A549 (cell line): ENCODE data around the gene UQCC3. TPM values are rescaled to one million over a fixed set of nuclear protein-coding genes. Genes with fewer than 3 reads are reported as not detected.

ENCODE experiments used
- ATAC-seq, 2 experiments: fragments of 200-7000 bp in 1 of 2; fragments of >200 bp in 1 of 2; cut with Nextera tagmentation in 1 of 2; cut with Tn5 transposase in 1 of 2; 3 replicates each; pipeline versions ENCODE4 v1.8.0 to v1.9.1; 2018 to 2020; ENCODE audit warnings: mild to moderate bottlenecking in 1 of 2, moderate library complexity in 1 of 2
- CTCF ChIA-PET: fragments of 300-600 bp; sonication (Branson Sonifier 250); formaldehyde crosslinking; extraction: SDS; loops from one replicate; lab custom pipeline; 2021; ENCODE audit warnings: antibody characterized with exemption, inconsistent platforms; lab: Yijun Ruan, JAX
- POLR2A ChIA-PET: fragments of 350-600 bp; formaldehyde crosslinking; extraction: SDS; loops from one replicate; lab custom pipeline; 2021; ENCODE audit warnings: antibody characterized with exemption, inconsistent platforms; lab: Yijun Ruan, JAX
- DNase-seq, 2 experiments: peaks; one replicate each; pipeline versions ENCODE4 v3.0.0 to v3.0.0-alpha.2; 2011 to 2016; ENCODE audit warnings: low read depth in 1 of 2, low spot score in 1 of 2
- FAIRE-seq: peaks from 2 replicates; lab custom pipeline; 2011; peaks lifted over from hg19 to GRCh38; lab: Jason Lieb, UNC
- H3K27ac ChIP-seq, 2 experiments: fragments of >200 bp; sonication (Bioruptor Twin); formaldehyde crosslinking; 3 replicates each; pipeline ENCODE4 v1.5.1; 2016 to 2017
- H3K4me1 ChIP-seq: fragments of >200 bp; sonication (Bioruptor Twin); formaldehyde crosslinking; 3 replicates; pipeline ENCODE4 v1.6.1; 2016
- H3K4me2 ChIP-seq: fragments of >200 bp; sonication (Bioruptor Twin); formaldehyde crosslinking; 3 replicates; pipeline ENCODE4 v1.6.1; 2016
- H3K4me3 ChIP-seq: fragments of >200 bp; sonication (Bioruptor Twin); formaldehyde crosslinking; 3 replicates; pipeline ENCODE4 v1.5.1; 2016
- H3K9me3 ChIP-seq: fragments of >200 bp; sonication (Bioruptor Twin); formaldehyde crosslinking; 3 replicates; pipeline ENCODE4 v1.6.1; 2016
- ATOH8 ChIP-seq: fragments of 250-450 bp; sonication (Bioruptor Pico); IDR thresholded peaks from 2 replicates; pipeline ENCODE4 v1.5.0; 2020; ENCODE audit warnings: low read depth, mild to moderate bottlenecking, moderate library complexity
- CBX8 ChIP-seq: fragments of 200-600 bp; sonication (generic); IDR thresholded peaks from 2 replicates; pipeline ENCODE4 v1.6.1; 2016
- CEBPB ChIP-seq, 2 experiments: fragments of >200 bp in 1 of 2; sonication (Bioruptor Twin) in 1 of 2; formaldehyde crosslinking in 1 of 2; IDR thresholded peaks; 2 replicates each; pipeline ENCODE4 v1.6.1; 2012 to 2016
- CHD4 ChIP-seq: fragments of 200-600 bp; sonication (generic); IDR thresholded peaks from 2 replicates; pipeline ENCODE4 v1.6.1; 2016; ENCODE audit warnings: antibody characterized with exemption, mild to moderate bottlenecking, borderline replicate concordance
- EHMT2 ChIP-seq: fragments of 200-600 bp; sonication (generic); IDR thresholded peaks from 2 replicates; pipeline ENCODE4 v1.6.1; 2016; ENCODE audit warnings: antibody characterized with exemption, low read depth, mild to moderate bottlenecking, moderate library complexity
- HMGXB4 ChIP-seq: fragments of 250-450 bp; sonication (Bioruptor Pico); IDR thresholded peaks from 2 replicates; pipeline ENCODE4 v1.5.0; 2021; ENCODE audit warnings: mild to moderate bottlenecking, moderate library complexity, borderline replicate concordance
- HOXB13 ChIP-seq: fragments of 250-450 bp; sonication (Bioruptor Pico); IDR thresholded peaks from 2 replicates; pipeline ENCODE4 v1.5.0; 2020; ENCODE audit warnings: low read depth, mild to moderate bottlenecking, moderate library complexity
- HOXB5 ChIP-seq: fragments of 250-450 bp; sonication (Bioruptor Pico); IDR thresholded peaks from 2 replicates; pipeline ENCODE4 v1.5.0; 2020; ENCODE audit warnings: mild to moderate bottlenecking, moderate library complexity
- JUN ChIP-seq, 2 experiments: fragments of >200 bp; sonication (Bioruptor Twin); formaldehyde crosslinking; IDR thresholded peaks; 2 replicates in 1 of 2; 3 replicates in 1 of 2; pipeline ENCODE4 v1.6.1; 2016 to 2017
- MAX ChIP-seq: IDR thresholded peaks from 2 replicates; pipeline ENCODE4 v1.6.1; 2012
- NFE2L2 ChIP-seq: fragments of 150-350 bp; conservative IDR thresholded peaks from 2 replicates; pipeline ENCODE4 v1.6.1; 2014; ENCODE audit warnings: low read length
- NR3C1 ChIP-seq: fragments of >200 bp; sonication (Bioruptor Twin); formaldehyde crosslinking; IDR thresholded peaks from 3 replicates; pipeline ENCODE4 v1.6.1; 2017
- PBX3 ChIP-seq: IDR thresholded peaks from 2 replicates; pipeline ENCODE4 v1.6.1; 2012
- POLR2A ChIP-seq: IDR thresholded peaks from 2 replicates; pipeline ENCODE4 v1.6.1; 2012; ENCODE audit warnings: mild to moderate bottlenecking, low read length
- REST ChIP-seq: fragments of 200-600 bp; sonication (generic); IDR thresholded peaks from 2 replicates; pipeline ENCODE4 v1.6.1; 2016; ENCODE audit warnings: antibody characterized with exemption, mild to moderate bottlenecking, moderate library complexity
- RFX5 ChIP-seq: fragments of 450-650 bp; IDR thresholded peaks from 2 replicates; pipeline ENCODE4 v1.7.1; 2014; ENCODE audit warnings: antibody characterized with exemption, mild to moderate bottlenecking, moderate library complexity
- SREBF2 ChIP-seq: fragments of 450-650 bp; IDR thresholded peaks from 2 replicates; pipeline ENCODE4 v1.6.1; 2014; ENCODE audit warnings: mild to moderate bottlenecking, moderate library complexity
- TP53 ChIP-seq: fragments of 250-450 bp; sonication (Bioruptor Pico); IDR thresholded peaks from 2 replicates; pipeline ENCODE4 v1.5.0; 2021; ENCODE audit warnings: mild to moderate bottlenecking, moderate library complexity
- ZC3H11A ChIP-seq: fragments of 450-650 bp; IDR thresholded peaks from 2 replicates; pipeline ENCODE4 v1.6.1; 2014; ENCODE audit warnings: antibody characterized with exemption, mild to moderate bottlenecking
- ZNF302 ChIP-seq: fragments of 250-450 bp; sonication (Bioruptor Pico); IDR thresholded peaks from 2 replicates; pipeline ENCODE4 v1.9.0; 2021; ENCODE audit warnings: inconsistent platforms, mild to moderate bottlenecking, moderate library complexity
- WGBS: methylation state at CpG from one replicate; pipeline ENCODE4 v1.1.6; 2017; ENCODE audit errors: missing lambda C conversion rate; 5-methylcytosine and 5-hydroxymethylcytosine counted together
- polyA plus RNA-seq, 4 experiments: library from polyadenylated mRNA; depleted of rRNA in 3 of 4; stranded (reverse); fragments of >200 nt; fragmentation: RNase III in 1 of 4; extraction: RNeasy Plus Mini Kit Qiagen cat#74134 plus additional on column Dnase treatment in 1 of 4; gene quantifications; 2 replicates in 3 of 4; 3 replicates in 1 of 4; pipeline ENCODE4 v1.2.3, GENCODE V29; 2011 to 2017

UQCC3 gene
- polyA plus RNA-seq, 2 of the 4 experiments (the other 2 are of a cell fraction): 20.2 to 27.8 TPM

GRCh38 chr11:62666259-62666926 lies 5.1 kb upstream of the UQCC3 start:
- ATAC-seq (no peak), DNase-seq (no peak), FAIRE-seq (no peak)
- H3K27ac ChIP-seq: peak overlapping the region; percentile 93 to 96
- H3K4me3 ChIP-seq: peak overlapping the region; percentile 79
- ChIA-PET POLR2A (interaction anchor here (0.9 to 5.5 kb wide), 16 partner anchors 8 to 104 kb away, joined by 3 to 91 read pairs (median 28); partner anchors contain the start of genes B3GAT3, GANAB, HNRNPUL2 and INTS5), CTCF (interaction anchor here (0.5 to 6.5 kb wide), 8 partner anchors 9 to 106 kb away, joined by 3 to 30 read pairs (median 4); no protein-coding TSS in a partner anchor)
- 14% methylated on average over 14 of the region's 16 CpGs for WGBS
- peaks cover 32% of the 10 kb centered on the region for H3K4me1 ChIP-seq
- no peaks in the 10 kb centered on the region for H3K9me3 ChIP-seq
- H3K4me2 ChIP-seq: peak overlapping the region; percentile 78
- TF ChIP-seq ZNF302 (CRISPR knock-in tag) (no peak), ATOH8 (no peak), POLR2A (no peak; the same call in 1 of the 2 replicates), CHD4 (no peak), MAX (peak; percentile 44; the same call in 1 of the 2 replicates), NFE2L2 (no peak), RFX5 (no peak), NR3C1 (no peak), CBX8 (no peak), JUN (IDR thresholded peaks at IDR 0.05) (peak; percentile 15 to 18; a peak in 3 of 5 replicates), TP53 (CRISPR knock-in tag) (no peak), HMGXB4 (CRISPR knock-in tag) (no peak), CEBPB (IDR thresholded peaks at IDR 0.05) (no peak), SREBF2 (no peak), ZC3H11A (no peak), HOXB13 (CRISPR knock-in tag) (no peak), EHMT2 (no peak), REST (no peak), PBX3 (peak; percentile 54), HOXB5 (CRISPR knock-in tag) (no peak)
